HG03159 (cell line): Measurements from ENCODE around the gene ING4.

Experiments
- ATAC-seq: cut with Tn5 transposase; IDR thresholded peaks from one replicate; pipeline ENCODE4 v1.9.1; 2021; ENCODE audit warnings: mild to moderate bottlenecking, moderate library complexity; ENCODE audit not compliant: unreplicated experiment

Gene ING4

DNA sequence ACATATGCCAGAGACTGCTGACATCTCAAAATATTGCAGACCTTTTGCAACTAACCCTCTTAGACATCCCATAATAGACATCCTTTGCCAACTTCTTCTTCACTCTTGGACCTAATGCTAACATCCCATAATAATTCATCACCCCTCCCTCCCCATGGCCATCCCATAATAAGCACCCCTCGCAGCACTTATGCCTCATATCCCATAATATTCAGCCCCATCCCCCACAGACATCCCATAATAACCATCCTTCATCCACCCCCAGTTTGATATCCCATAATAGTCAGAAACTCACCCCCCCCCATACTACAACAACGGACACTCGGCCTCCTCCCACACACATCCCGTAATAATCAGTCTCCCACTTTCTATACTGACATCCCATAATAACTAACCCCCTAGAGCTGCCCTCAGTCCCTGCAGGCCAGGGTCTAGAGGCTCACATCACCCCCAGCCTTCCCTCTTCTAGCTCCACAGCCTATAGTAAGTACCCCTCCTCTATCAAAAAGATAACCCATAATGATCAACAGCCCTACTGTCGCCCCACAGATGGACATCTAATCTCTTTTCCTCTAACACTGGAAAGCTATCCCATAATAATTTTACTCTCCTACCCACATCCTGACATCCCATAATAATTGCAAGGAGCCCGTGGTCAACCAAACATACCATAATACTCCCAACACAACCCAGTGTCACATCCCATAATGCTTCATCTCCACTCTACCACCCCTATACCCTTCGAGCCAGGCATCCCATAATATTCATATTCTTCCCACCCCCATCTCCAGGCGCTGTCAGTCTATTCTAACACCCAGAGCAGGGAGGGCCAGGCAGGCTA, 54.9 kb downstream of the ING4 start:
- no peak for ATAC-seq

DNA sequence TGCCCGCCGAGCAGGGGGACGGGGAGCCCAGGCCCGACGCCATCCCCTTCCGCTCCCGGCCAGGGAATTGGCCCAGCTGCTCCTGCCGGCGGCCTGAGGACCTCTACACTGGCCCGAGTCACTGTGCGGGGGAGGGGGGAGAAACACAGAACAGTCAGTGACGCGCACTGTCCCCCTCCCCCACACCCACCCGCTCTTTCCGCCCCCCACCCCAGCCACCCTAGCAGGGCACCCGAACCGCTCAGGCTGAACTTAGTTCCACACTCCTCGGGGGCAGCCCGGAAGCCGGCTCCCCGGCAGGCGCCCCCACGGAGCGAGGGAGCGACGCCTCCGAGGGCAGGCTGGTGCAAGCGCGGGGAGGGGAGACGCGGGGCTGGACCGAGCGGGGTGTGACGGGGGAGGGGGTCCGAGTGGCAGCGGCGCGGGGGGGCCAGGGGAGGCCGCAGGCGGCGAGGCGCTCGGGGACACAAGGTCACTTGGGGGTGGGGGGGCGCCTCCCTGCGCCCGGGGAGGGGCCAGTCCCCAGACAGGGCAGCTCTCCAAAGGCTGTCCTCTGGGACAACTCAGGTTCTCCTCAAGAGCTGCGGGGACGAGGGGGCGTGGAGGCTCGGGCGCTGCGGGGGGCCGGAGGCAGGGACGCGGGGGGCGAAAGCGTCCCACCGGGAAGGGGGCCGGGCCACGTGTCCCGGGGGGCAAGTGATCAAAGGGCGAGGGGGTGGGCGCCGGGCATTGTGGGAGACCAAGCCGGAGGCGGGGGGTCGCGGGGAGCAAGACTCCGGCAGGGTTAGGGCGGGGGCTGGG, 56.4 kb downstream of the ING4 start:
- ATAC-seq, result no peak

DNA sequence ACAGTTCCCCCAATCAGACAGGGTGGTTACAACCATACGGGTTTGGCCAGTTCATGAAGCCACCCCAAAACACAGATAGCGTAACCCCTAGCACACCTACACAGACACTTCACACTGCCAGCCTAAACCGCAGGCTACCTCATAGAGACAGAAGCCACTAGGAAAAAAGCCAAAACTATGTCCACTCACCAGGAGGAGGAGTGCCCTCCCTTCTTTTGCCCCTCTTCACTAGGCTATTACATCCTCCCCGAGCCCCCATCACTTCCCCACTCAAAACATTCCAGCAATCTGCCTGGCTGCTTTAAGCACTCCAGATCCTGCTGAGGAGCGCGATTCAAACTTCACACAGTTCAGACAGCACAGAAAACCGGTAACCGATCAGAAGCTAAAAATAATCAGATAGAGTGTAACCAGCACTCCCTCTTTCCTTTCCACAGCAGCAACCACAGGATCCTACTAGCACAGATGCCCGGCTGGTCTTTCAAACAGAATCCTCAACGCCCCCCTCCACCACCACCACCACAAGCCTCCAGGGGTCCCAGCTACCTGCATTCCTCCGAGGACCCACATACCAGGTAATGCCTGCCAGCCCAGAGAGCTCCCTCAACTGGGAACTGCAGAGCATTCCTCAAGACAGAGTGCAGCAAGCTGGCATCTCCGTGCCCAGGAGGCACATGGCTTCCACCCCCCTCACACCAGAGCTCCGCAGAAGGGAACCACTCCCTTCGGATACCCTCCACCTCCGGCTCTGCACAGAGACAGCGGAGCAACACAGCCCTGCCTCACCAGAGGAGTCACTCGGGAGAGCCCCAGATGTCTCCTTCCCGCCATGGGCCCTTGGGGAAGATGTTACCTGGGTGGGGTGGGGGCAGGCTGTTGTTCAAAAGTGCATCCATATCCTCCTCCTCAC, 57.2 kb downstream of the ING4 start:
- no peak for ATAC-seq

DNA sequence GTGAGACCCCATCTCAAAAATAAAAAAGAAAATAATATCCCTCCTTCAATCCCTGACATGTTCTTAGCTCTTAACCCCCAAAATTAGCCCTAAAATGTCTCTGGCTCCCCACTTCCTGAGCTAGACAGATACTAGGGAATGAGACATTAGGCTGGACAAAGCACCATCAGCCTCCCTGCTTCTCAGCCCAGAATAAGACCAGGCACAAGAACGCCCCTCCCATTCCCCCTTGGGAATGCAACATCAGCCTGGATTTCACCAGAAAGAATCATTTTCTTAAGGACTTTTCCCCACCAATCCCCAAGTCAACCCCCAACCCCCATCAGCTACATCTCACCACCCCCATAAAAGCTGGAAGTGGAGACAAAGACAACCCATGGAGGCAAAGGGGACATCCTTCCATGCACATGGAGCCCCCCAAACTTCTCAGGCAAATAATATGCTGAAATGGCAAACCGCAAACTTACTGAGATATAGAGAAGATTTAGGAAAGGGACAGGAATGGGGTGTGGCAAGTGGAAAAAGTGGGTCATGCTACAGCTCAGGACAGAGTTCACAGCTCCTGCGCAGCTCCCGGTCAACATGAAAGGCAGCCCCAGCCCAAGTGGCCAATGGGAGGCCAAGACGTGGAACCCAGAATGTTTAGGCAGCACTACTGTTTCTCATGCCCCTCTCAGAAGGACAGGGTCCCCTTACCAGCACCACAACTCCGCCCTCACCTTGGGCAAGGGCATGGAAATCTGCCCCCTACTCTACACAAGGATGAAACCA, 58.5 kb downstream of the ING4 start:
- no peak for ATAC-seq

DNA sequence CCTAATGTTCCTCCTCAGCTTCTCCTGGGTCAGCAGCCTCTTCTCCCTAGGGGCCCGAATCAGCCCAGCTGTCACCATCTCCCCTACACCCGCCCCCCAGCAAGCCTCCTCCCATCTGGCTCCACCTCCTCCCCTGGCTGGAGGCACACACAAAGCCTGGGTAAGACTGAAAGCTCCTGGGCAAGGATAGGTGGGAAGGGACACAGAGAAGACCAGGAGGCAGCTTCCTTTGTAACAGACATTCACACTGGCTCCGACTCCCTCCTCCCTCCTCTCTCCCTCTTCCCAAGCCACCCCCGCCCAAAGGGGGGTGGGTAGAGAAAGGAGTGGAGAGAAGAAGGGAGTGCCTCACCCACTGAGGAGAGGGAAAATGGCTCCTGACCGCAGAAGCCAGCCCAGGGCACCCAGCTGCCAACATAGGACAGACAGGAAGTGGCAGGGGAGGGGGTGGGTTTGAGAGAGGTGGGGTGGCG, 59.8 kb downstream of the ING4 start:
- ATAC-seq, result no peak

DNA sequence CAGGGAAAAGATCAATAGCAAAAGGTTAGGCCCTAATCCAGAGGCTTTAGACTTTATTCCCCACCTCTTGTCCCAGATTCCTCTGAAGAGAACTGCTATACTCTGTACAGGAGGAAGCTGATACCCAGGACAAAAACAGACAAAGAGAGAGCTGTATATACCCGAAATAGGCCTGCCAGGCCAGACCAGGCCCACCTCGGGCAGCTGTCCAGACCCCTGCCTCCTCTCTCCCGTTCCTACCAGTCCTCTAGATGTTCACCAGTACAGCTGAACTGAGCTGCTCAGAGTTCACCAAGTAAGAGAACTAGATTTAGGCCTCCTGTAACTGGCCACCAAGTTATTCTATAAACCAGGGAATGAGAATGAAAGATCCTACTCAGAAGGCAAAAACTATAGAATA, 60.4 kb downstream of the ING4 start:
- ATAC-seq, result no peak
